ENCODE results near the gene TMEM141.
"Not testable (repeated sequence)": the region's sequence is repeated elsewhere in the genome, so short reads cannot be mapped to it uniquely, and the experiment has no call there.

- TF ChIP-seq EZH2phosphoT487 (IDR thresholded peaks at IDR 0.05; ENCODE audit: borderline replicate concordance, low read depth, low read length); CTCF (conservative IDR thresholded peaks at IDR 0.05; ENCODE audit: low read length): not testable (repeated sequence)
These were observed 11.9 kb downstream of the TMEM141 start for GRCh38 chr9:136803009-136803550.
